Stimulated activated CD8-positive, alpha-beta memory T cell treated with anti-CD3 and anti-CD28 coated beads, Interleukin-7, amount 100 ng/mL, for 24 hours (primary cell): ENCODE results near the gene EBLN1.
"Not testable (repeated sequence)": the region's sequence is repeated elsewhere in the genome, so short reads cannot be mapped to it uniquely, and the experiment has no call there.

ENCODE experiments used
- DNase-seq: peaks from one replicate; pipeline ENCODE4 v3.0.0-alpha.2; 2020; ENCODE audit warnings: low read depth

The EBLN1 gene

GRCh38 chr10:22228167-22228938 lies 10.5 kb upstream of the EBLN1 start:
- no peak for DNase-seq

DNA sequence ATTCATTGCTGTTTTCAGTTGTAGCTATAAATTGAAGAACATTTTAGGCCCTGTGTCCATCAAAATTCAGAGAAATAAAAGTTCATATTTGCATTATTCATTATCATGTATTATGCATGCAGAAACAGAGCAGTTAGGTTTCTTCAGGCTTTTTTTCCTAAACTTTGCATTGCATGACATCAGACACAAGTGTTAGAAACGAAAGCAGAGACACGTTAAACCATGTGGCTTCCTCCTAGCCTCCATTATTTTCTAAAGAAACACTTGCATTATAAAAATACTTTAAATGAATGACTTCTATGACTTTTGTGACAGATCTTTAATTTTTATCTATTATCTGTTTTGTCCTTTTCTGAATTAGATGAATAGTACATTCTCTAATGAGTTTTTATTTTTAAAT lies 8.8 kb upstream of the EBLN1 start:
- no peak for DNase-seq

DNA sequence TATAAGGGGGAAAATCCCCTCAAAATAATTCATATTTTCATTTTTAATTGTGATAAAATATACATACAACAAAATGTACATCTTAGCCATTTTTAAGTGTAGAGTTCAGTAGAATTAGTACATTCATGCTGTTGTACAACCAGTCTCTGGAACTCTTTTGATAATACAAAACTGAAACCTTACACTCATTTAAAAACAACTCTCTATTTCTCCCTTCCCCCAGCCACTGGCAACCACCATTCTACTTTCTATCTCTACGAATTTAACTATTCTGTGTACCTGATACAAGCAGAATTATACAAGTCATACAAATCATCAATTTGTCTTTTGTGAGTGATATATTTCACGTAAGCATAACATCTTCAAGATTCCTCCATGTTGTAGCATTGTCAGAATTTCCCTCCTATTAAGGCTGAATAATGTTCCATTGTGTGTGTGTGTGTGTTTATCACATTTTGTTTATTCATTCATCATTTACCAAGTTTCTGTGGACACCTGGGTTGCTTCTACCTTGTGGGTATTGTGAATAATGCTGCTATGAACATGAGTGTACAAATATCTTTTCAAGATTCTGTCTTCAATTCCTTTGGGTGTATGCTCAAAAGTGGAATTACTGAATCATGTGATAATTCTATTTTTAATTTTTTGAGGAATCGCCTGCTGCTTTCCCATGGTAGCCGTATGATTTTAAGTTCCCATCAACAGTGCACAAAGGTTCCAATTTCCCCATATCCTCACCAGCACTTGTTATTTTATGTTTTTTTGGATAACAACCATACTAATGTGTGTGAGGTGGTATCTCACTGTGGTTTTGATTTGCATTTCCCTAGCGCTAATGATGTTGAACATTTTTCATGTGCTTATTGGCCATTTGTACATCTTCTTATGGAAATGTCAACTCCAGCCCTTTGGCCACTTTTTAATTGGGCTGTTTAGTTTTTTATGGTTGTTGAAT lies 4.7 kb upstream of the EBLN1 start:
- DNase-seq: no peak

- DNase-seq: no peak
These were observed 1.5 kb upstream of the EBLN1 start for GRCh38 chr10:22219308-22219707.

DNA sequence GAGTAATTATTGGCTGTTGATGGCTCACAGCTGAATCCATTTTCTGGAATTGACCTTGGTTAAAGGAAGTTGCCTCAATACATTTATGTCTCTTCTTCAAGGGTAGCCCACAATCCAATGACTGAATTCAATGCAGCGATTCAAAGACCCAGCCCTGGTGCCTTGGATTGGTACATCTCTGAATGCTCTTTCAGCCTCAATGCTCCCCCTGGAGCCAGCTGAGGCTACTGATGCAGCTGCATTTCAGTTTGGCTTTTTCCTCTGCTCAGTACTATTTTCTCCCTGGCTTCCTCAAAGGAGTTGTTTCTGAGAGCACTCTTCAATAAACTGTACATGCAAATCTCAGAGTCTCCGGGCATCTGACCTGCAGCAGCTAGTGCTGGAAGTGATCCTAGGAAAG lies 633 bp upstream of the EBLN1 start:
- no peak for DNase-seq

- DNase-seq: not testable (repeated sequence)
These were observed 731 bp downstream of the EBLN1 start for GRCh38 chr10:22217084-22217483.

DNA sequence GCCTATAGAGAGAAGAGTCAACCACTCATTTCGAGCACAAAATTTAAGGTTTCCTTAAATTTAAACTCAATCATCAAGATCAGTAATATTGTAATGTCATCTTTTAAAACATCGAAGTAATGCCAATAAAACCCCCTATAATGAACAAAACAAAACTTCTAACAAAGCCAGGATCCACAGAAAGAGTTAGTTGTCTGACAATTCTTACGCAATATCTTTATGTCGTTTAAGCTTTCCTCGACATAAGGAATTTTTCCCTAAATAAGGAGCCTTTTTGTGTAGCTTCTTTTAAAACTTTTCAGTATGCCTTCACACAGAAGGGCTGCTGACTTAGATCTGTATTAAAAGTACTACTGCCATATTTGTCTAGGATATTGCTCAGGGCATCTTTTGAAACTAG lies 7.5 kb downstream of the EBLN1 start:
- DNase-seq: no peak

DNA sequence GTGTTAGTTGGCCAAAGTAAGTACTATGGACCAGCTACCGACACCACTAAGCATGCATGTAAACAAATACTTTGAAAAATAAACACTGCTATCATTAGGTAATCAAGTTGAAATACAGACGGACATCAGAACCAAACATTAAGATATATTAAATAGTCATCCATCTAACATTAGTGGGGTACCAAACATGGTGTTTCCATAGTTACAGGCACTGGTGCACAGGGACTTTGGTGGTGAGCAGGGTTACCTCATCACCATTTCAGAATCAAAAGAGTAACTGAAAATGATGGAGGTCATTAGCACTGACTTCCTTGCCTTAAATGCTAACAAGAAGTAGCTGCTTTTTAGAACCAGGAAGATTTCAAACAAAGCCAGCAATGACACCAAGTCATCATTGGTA lies 23.9 kb downstream of the EBLN1 start:
- DNase-seq: no peak

DNA sequence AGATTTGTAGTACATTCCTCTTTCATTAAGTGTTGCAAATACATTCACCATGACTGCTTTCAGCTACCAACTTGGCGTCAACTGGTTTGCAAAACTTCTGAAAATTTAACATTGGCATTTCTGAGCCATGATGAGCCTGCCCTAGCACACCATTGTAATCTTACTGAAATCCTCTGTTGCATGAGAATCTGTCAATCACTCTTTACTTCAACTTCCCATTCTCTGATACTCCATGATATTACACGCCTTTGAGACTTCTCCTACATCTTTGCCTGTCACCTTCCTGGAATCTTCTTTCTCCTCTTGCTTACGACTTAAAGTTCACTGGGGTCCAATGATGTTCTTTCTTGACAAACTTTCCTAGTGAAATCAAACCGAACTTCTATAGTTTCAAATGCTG lies 32.2 kb downstream of the EBLN1 start:
- no peak for DNase-seq

DNA sequence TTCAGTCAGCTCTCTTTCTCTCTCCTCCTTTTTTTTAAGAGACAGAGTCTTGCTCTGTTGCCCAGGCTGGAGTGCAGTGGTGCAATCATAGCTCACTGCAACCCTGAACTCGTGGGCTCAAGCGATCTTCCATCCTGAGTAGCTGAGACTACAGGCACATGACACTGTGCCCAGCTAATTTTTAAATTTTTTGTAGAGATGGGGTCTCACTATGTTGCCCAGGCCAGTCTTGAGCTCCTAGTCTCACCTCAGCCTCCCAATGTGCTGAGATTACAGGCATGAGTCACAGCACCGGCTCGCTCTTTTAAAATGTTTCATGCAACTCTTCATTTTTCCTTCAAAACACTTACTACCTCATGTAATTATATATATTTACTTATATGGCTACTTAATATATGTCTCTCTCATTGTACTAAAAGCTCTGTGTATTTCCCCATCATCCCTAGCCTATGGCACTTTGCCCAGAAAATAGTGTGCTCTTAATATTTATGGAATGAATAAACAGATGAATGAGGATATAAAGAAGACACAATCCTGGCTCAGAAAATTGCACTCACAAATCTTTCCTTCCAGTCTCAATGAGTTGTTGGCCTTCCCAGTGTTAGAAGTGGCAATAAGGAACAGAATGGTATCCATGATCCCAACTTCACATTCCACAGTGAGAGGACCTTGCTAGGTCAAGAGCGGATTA lies 33.9 kb downstream of the EBLN1 start:
- DNase-seq: no peak

DNA sequence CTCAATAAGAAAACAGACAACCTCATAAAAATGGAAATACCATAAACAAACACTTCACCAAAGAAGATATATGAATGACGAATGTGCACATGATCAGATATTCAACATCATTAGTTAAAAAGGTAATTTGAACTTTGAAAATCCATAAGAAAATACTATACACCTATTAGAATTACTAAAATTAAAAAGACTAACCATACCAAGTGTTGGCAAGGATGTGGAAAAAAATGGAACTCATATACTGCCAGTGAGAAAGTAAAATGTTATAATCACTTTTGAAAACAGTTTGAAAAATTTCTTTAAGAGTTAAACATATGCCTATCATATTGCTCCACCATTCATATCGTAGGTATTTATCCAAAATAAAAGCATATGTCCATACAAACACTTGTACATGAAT lies 37.1 kb downstream of the EBLN1 start:
- DNase-seq: no peak

DNA sequence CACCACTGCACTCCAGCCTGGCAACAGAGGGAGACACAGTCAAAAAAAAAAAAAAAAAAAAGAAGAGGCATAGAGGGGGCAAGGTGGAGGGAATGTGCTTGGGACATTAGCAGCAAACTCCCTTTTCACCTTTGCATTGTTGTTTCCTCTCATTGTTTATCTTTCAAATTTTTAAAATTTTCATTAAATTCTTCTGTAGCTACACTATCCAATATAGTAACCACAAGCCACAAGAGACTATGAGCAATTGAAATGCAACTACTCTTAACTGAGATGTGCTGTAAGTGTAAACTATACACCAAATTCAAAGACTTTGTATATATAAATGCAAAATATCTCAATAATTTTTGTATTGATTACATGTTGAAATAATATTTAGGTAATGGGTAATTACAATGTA lies 43.4 kb downstream of the EBLN1 start:
- DNase-seq: no peak

- no peak for DNase-seq
These were observed 46.7 kb downstream of the EBLN1 start for GRCh38 chr10:22171131-22171530.

DNA sequence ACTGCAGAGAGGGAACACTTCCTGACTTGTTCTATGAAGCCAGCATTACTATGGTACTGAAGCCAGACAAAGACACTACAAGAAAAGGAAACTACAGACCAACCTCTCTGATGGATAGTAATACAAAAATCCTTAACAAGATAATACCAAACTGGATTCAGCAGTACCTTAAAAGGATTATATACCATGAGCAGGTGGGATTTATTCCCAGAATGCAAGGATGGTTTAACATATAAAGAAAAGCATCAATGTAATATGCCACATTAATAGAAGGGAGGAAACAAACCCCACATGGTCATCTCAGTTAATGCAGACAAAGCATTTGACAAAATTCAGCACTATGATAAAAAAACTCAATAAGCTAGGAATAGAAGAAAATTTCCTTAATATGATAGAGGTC lies 47.2 kb downstream of the EBLN1 start:
- DNase-seq: no peak

DNA sequence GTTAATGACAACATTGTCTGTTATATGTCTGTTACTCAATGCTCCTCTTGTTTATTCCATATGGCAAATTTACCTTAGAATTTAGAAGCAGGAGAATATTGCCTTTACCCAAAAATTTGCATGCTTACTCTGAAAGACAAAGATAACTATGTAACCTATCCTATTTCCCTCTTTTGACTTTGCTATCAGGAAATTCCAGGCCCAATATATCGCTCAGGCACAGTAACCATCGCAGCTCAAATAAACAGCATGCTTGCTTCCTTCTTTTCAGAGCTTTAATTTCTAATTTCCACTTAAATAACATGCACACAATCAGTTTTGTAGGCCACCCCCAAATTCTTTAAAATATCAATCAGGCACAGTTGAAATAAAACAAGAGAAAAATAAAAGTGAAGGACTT lies 57.8 kb downstream of the EBLN1 start:
- DNase-seq: no peak

DNA sequence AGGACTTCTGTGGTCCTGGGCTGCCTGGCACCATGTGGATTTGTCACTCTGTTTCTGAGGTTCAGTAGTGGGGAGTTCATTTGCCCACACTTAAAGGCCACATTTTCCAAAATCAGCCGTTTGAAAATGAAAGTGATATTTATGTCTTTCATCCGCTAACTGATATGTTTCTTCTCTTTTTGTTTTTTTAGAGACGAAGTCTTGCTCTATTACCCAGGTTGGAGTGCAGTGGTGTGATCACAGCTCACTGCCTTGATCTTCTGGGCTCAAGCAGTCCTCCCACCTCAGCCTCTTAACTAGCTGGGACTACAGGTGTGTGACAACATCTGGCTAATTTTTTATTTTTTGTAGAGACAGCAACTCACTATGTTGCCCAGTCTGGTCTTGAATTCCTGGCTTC lies 58.6 kb downstream of the EBLN1 start:
- DNase-seq: no peak
